ENCODE measurements around the gene TGFBRAP1. TPM values are rescaled to one million over a fixed set of nuclear protein-coding genes. Genes with fewer than 3 reads are reported as not detected.

Gene TGFBRAP1
- total and polyA plus RNA-seq, 2 experiments from 2014 or later = 10.4 to 18.3 TPM

DNA sequence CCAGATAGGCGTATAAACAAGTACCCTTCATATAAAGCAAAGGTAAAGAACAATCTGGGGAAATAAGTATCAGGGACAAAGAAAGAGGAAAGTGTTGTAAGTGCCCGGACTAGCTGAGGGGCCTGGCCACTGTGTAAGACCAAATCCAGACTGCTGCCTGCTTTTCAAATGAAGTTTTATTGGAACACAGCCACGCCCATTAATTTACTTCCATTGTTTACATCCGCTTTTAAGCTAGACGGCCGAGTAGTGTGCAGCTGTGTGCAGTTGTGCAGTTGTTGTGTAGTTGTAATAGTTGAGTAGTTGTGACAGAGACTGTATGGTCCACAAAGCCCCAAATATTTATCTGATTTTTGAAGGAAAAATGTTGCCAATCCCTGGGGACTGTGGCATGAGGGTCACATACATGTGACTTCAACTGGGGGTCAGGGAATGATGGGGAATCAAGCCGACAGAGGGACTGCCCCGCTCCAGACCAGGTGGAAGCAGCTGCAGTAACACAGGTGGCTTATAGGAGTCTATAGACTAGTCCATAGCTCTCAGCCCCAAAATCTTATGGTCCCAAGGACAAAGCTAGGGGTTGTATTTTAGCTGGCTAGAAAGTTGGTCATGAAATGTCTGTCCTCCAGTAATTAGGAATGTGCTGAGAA is 39.3 kb upstream of the TGFBRAP1 start:
- Histone ChIP-seq H4K20me1 (ENCODE audit: insufficient read depth, poor library complexity, severe bottlenecking) (no peaks in the 10 kb centered on the region), H3K79me2 (no peaks in the 10 kb centered on the region), H3K4me1 (ENCODE audit: insufficient read depth) (no peaks in the 10 kb centered on the region), H2AFZ (no peak overlapping the region), H3K9me3 (ENCODE audit: low read depth) (no peaks in the 10 kb centered on the region), H3K4me2 (no peak overlapping the region), H3K9me2 (replicated peaks; ENCODE audit: insufficient read depth) (no peaks in the 10 kb centered on the region), H3K27me3 (no peaks in the 10 kb centered on the region), H3K36me3 (replicated peaks; ENCODE audit: insufficient read depth, low read depth) (no peaks in the 10 kb centered on the region), H3K27ac (no peak overlapping the region), H3K4me3 (no peak overlapping the region)
- TF ChIP-seq, protein P1, sequence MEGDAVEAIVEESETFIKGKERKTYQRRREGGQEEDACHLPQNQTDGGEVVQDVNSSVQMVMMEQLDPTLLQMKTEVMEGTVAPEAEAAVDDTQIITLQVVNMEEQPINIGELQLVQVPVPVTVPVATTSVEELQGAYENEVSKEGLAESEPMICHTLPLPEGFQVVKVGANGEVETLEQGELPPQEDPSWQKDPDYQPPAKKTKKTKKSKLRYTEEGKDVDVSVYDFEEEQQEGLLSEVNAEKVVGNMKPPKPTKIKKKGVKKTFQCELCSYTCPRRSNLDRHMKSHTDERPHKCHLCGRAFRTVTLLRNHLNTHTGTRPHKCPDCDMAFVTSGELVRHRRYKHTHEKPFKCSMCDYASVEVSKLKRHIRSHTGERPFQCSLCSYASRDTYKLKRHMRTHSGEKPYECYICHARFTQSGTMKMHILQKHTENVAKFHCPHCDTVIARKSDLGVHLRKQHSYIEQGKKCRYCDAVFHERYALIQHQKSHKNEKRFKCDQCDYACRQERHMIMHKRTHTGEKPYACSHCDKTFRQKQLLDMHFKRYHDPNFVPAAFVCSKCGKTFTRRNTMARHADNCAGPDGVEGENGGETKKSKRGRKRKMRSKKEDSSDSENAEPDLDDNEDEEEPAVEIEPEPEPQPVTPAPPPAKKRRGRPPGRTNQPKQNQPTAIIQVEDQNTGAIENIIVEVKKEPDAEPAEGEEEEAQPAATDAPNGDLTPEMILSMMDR (IDR thresholded peaks at IDR 0.05; ENCODE audit: poor library complexity) = no peak
- TF ChIP-seq EZH2 (IDR thresholded peaks at IDR 0.05; ENCODE audit: borderline replicate concordance) = no peak
- no peak for TF ChIP-seq EZH2phosphoT487 (IDR thresholded peaks at IDR 0.05; ENCODE audit: low read depth, severe bottlenecking, unreplicated experiment)
- WGBS (ENCODE audit: low lambda C conversion rate, missing lambda C conversion rate) = 80% methylated on average over 8 of the region's 8 CpGs
- no peak for DNase-seq (ENCODE audit: low spot score)

DNA sequence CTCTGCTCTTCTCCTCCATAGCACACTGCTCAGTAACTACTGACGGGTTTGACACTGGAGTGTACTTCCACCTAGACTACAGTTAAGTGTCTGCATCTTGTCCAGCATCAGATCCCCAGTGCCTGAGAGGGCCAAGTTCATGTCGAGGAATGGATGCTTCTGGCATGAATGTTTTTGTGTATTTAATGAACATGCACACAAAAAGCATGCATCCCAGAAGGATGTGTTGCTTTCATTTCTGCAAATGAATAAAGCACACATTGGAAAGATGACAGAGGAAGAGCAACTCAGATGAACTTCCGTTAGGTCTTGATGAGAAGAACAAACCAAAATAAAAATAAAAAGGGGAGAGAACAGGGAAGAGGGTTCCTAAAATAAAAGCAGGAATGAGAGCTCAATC is 35.7 kb upstream of the TGFBRAP1 start:
- TF ChIP-seq, protein P1 (IDR thresholded peaks at IDR 0.05; ENCODE audit: poor library complexity) = no peak
- no peak for TF ChIP-seq EZH2phosphoT487 (IDR thresholded peaks at IDR 0.05; ENCODE audit: low read depth, severe bottlenecking, unreplicated experiment)
- TF ChIP-seq EZH2 (IDR thresholded peaks at IDR 0.05; ENCODE audit: borderline replicate concordance) = no peak
- no peaks in the 10 kb centered on the region for H3K79me2 ChIP-seq

DNA sequence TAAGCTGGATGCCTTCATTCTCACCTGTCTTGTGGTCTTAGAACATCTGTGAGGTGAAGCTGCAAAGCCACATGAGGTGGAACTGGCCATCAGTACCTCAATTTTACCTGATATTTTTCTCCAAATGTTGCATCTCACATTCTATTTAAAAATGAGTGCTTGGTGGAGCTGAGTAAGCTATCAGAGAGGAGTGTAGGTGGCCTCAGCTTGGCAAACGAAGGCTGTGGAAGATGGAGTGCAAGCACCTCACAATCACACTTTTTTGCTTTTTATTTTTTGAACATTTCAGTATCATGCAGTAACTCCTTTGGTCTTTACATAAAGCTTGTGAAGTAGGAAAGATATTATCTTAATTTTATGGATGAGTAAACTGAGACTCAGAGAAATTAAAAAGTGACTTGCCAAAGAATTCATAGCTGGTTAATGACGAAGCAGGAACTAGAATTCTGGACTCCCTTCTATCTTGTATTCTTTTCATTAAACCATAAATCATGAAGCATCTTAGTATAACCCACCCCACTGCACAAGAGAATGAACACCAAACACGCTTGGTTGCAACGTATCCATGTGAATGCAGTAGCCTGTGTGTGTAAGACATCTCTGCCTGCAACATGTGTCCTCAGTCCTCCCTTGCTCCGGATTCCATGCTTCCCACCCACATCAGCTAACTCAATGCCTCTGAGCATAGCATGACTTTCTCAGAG is 35.1 kb upstream of the TGFBRAP1 start:
- TF ChIP-seq EZH2 (IDR thresholded peaks at IDR 0.05; ENCODE audit: borderline replicate concordance) (no peak), EZH2phosphoT487 (IDR thresholded peaks at IDR 0.05; ENCODE audit: low read depth, severe bottlenecking, unreplicated experiment) (no peak)
- TF ChIP-seq, protein P1 (IDR thresholded peaks at IDR 0.05; ENCODE audit: poor library complexity) = no peak
- DNase-seq (ENCODE audit: low spot score) = no peak
- H2AFZ ChIP-seq = no peak overlapping the region

More for the DNA sequence above, 35.7 kb upstream of the TGFBRAP1 start:
- Histone ChIP-seq H3K36me3 (replicated peaks; ENCODE audit: insufficient read depth, low read depth) (no peaks in the 10 kb centered on the region), H3K9me3 (ENCODE audit: low read depth) (no peaks in the 10 kb centered on the region), H4K20me1 (ENCODE audit: insufficient read depth, poor library complexity, severe bottlenecking) (no peaks in the 10 kb centered on the region), H3K4me2 (no peak overlapping the region), H3K27ac (no peak overlapping the region), H3K9me2 (replicated peaks; ENCODE audit: insufficient read depth) (no peaks in the 10 kb centered on the region), H3K4me3 (no peak overlapping the region), H3K4me1 (ENCODE audit: insufficient read depth) (no peaks in the 10 kb centered on the region), H2AFZ (no peak overlapping the region), H3K27me3 (no peaks in the 10 kb centered on the region)
- DNase-seq (ENCODE audit: low spot score) = no peak
- 92% methylated on average over 3 of the region's 3 CpGs for WGBS (ENCODE audit: low lambda C conversion rate, missing lambda C conversion rate)

More for the DNA sequence above, 35.1 kb upstream of the TGFBRAP1 start:
- Histone ChIP-seq H3K9me3 (ENCODE audit: low read depth) (no peaks in the 10 kb centered on the region), H3K79me2 (no peaks in the 10 kb centered on the region), H3K27ac (no peak overlapping the region), H3K4me1 (ENCODE audit: insufficient read depth) (no peaks in the 10 kb centered on the region), H3K27me3 (no peaks in the 10 kb centered on the region), H4K20me1 (ENCODE audit: insufficient read depth, poor library complexity, severe bottlenecking) (no peaks in the 10 kb centered on the region), H3K36me3 (replicated peaks; ENCODE audit: insufficient read depth, low read depth) (no peaks in the 10 kb centered on the region), H3K4me3 (no peak overlapping the region), H3K9me2 (replicated peaks; ENCODE audit: insufficient read depth) (no peaks in the 10 kb centered on the region), H3K4me2 (no peak overlapping the region)
- 94% methylated on average over 5 of the region's 5 CpGs for WGBS (ENCODE audit: low lambda C conversion rate, missing lambda C conversion rate)

Data from hepatocyte (in vitro differentiated cells).